GM19023 (cell line): ENCODE measurements around the gene TSHZ2.
"Not testable (repeated sequence)": the region's sequence is repeated elsewhere in the genome, so short reads cannot be mapped to it uniquely, and the experiment has no call there.

ENCODE experiments used
- ATAC-seq: cut with Tn5 transposase; IDR thresholded peaks from one replicate; pipeline ENCODE4 v1.9.1; 2021; ENCODE audit warnings: mild to moderate bottlenecking, moderate library complexity; ENCODE audit not compliant: unreplicated experiment

Gene TSHZ2

DNA sequence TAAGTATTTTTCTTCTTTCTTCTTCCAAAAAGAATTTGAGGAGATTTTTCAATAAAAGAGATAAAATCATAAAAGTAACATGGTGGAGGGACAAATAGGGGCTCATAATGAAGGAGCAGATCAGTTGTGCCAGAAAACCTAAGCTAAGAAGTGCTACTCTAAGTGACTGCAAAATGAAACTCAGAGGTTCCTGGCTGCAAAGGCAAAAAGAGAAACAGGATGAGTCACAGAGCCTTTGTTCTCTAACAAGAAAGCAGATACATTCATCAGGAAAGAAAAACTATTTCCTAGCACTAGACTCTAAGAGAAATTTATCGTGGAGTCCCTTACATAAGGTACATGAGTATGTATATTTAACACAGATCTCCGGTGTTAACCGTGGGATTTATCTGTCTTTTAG is 49.8 kb downstream of the TSHZ2 start:
- ATAC-seq, result no peak

DNA sequence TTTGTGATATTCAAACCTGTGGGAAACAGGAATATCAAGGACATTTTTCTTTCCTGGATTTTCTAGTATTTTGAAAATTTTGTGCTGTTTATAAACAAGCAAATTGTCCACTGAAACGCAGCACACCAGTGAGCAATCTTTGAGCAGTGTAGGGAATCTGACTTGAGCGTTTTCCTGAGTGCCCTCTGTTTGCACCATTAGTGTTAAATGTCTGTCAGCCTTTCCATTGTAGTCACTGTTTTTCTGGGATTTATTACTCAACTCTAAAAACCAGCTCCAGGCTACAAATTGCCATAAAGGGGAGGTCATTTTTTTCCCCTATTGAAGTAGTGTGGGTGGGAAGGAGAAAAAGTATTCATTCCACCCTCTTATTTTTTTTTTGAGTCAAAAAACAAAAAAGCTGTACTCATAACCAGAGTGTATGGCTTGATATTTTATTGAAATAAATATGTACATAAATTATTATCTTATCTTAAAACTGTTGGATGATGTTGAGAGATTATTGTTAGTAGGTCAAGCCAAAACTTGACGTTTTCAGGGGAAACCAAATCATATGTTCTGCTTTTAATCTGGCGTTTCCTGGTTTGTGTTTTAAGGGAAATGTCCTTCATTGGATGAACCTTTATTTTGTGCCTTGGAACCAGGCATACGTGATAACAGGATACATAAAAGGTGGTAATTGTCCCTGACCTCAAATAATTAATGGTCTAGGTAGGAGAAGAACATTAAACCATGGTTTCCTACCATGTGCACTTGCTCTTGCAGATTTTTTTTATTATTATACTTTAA is 51.8 kb downstream of the TSHZ2 start:
- no peak for ATAC-seq

DNA sequence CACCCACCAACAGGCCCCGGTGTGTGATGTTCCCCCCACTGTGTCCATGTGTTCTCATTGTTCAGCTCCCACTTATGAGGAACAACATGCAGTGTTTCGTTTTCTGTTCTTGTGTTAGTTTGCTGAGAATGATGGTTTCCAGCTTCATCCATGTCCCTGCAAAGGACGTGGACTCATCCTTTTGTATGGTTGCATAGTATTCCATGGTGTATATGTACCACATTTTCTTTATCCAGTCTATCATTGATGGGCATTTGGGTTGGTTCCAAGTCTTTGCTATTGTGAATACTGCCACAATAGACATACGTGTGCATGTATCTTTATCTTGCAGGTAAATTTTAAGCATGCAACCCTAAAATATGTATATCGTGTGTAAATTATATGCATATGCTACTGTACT is 52.5 kb downstream of the TSHZ2 start:
- not testable (repeated sequence) for ATAC-seq

DNA sequence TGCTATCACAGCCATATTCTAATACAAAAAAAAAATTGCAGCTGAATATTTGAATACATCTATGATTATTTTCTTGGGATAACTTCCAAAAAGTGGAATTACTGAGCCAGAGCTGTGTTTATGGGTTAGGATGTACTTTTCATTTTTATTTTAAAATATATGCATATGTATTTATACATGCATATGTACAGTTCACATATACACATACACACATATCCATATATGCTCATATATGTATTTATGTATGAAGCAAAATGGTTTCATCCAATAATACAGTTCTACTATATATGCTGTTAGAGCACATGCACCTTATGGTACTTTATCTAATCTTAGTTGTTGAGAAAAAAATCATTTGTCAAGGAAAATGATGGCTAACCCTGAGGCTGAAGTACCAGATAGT is 54.9 kb downstream of the TSHZ2 start:
- no peak for ATAC-seq

DNA sequence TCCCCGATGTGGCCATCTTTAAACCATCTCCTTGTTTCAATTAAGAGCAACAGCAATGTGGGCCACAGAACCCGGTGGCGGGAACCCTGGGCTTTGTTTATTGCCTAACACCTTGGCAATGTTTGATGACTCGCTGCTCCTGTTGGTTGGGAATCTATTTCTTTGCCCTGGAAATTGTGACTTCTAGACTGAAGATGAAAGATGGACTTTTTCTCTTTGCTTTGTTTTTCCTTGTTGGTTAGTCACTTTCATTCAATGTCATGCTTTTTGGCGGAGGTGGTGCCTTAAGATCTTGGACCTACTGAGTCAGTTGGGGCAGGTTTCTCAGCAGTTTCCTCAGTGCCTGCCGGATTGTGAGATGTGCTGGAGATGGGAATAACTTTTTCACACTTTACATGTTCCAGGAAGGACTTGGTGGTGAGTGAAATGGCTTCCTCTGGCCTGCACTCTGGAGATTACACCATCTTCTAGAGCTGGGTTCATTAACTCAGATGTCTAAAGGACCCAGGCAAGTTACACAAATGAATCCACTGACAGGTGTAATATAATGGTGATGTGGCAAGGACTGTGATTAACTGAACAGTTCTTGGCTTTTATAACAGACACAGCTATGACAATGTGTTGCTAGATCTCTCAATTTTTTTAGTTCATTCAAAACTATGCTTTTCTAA is 56.3 kb downstream of the TSHZ2 start:
- ATAC-seq, result no peak

DNA sequence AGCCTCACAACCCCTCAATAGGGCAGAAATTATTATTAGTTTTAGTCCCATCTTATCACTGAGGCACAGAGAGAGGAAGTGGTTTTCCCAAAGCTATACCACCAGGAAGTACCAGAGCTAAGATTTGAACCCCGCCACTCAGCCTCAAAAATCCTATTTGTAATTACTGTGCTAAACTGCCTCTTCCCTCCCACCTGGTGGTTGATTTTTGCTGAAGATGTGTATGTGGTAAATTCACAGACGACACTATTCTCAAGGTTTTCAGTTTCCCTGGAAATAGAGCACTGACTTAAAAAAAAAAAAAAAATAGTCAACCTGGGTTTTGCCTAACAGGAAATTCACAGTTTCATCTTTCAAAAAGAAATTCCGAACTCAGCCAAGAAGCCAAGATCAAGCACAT is 57.9 kb downstream of the TSHZ2 start:
- no peak for ATAC-seq

DNA sequence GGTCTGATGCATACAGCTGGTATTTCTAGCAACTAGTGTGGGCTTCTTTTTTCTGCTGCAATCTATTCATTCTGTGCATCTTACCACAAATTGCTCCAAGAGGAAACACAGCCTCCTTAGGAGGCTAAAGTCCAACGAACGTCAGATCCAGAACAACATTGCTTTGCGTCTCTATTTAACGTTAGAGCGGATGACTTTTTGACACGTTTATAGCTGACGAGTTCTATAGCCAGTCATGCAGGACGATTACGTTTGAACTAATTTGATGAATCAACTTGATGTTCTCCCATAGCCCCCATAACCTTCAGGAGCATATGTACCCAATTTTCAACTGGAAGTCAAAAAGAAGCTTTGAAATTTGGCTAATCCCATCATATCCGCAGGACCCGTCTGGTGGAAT is 59.9 kb downstream of the TSHZ2 start:
- ATAC-seq, result no peak

DNA sequence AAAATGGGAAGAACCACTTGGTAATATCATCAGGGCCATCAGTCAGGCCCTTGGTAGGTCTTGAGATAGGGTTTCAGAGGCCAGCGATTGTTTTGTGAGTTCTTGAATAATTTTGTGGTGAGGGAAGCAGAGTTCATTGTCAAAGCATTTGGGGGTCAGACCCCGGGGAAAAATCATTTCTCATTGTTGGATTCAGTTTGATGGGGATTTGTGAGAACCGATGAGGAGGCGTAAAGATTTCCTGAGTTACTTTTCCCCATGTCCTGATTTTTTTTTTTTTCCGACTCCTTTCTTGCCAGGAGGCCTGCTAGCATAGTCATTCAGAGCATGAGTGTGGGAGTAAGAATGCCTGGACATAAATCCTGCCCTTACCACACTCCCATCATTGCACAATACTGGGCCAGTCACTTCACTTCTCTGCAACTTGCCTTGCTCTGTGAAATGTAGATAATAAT is 60.3 kb downstream of the TSHZ2 start:
- ATAC-seq, result no peak

DNA sequence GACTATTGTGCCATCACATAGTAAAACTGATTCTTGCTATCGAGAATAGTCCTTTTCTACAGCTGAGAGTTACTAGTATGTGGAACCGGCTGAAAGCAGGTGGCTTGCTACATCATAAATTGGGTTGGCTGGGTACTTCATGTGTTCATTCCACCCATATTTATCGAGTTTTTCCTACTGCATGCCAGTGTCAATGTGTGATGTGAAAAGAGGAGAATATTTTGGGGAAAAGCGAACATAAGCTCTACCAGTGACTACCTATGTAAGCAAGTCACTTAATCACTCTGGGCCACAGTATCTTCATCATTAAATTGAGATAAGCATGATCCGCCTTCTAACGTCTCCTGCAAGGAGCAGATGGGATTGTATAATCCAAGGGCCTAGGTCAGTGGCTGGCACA is 61.0 kb downstream of the TSHZ2 start:
- ATAC-seq, result no peak

DNA sequence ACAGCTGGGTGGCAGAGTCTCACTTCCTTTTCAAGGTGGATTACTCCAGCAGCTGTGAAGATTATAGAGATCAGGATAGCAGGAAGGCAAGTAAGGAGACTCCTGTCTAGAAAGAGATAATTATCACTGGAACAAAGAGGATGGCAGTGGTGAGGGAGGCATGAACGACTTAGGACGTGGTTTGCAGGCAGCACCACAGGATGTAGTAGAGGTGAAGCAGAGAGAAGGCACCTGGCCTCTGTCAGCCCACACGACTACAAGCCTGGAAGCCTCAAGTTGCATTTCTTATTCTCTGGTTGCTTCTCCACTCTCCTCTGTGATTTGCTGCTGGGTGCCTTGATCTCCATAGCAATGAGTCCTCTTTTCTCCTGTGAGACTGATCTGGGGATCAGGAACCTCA is 62.7 kb downstream of the TSHZ2 start:
- no peak for ATAC-seq

DNA sequence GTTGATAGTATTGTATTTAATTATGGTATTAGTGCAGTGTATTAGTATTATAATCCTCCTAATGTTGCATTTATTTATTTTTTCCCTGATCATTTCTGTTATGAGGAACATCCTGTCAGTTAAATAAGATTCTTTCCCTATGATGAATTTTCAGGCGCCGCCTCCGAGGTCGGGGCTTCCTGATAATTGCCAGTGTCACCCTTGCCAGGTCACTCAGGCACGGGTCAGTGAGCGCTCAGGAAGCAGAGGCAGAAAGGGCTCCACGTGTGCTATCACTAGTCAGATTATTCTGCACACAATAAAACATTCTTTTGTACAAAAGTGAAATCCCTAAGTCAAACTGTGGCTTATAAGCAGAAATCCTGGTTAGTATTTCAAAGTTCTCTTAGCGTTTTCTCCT is 64.8 kb downstream of the TSHZ2 start:
- ATAC-seq, result no peak

DNA sequence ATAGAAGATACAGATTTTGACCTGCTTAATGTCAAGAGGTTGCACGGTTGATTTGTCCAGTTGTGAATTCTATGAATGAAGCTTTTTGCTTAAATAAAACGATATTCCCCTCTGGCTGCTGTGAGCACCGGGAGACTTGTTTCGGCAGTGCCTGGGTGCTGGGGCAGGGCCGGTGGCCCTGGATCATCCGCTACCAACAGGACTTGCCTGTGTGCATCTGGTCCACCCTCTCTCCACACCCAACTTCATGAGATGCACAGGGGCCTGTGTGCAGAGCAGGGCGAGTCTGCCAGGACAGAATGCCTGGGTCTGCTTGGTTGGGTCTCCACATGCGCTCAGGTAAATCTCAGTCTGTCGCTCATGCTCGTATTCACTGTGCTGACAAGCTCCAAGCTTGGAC is 65.5 kb downstream of the TSHZ2 start:
- no peak for ATAC-seq

DNA sequence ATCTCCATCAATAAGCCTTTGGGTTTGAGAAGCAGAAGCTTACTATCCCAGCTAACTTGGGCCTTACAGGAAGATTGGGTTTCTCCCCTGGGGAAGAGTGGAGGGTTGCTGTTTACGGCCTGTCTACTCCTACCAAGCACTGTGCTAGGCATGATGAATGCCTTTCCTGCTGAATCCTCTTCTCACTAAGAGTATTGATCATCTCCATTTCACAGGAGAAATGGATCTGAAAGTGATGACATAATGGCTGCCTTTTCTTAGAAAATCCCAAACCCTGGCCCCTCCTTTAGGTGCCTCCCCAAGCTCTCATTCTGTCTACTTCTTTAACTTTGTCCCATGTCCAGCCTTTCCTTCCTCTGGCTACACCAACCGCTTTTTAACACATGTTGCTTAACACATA is 66.1 kb downstream of the TSHZ2 start:
- no peak for ATAC-seq

DNA sequence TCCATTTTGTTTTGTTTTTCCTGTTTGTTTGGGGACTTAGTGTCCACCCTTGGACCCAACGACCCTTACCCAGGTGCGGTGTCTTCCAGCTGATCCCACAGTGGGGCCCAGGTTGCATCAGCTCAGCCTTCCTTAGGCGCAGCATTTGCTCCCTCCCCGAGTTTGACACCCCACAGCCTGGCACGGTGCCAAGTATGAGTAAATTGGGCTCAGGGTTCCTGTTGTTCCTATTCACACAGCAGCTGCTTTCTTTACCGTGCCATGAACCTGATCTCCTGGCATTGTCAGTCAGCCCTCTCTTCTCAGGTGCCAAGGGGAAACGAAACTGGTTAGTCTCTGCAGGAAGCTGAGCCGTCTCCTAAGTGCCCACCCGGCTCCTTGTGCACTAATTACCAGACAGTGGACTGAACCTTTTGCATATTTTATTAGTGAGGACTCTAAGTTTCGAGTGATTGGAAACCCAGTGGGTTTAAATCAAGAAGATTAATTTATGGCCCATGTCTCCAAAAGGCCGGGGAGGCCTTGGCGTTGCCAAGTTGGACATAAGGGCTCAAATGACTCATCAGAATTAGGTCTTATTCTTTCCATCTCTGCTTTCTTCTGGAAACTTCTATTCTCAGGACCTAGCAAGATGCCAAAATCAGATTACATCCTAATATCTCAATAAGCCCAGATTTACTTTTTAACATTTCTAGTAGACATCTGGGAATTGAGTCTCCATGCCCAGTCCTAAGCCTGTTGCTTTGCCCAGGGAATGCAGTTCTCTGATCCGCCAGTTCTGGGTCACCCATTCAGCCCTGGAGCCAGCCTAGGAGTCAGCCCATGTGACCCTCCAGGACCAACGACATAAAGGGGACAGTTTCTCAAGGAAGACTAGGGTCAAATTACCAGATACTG is 68.8 kb downstream of the TSHZ2 start:
- ATAC-seq, result no peak

DNA sequence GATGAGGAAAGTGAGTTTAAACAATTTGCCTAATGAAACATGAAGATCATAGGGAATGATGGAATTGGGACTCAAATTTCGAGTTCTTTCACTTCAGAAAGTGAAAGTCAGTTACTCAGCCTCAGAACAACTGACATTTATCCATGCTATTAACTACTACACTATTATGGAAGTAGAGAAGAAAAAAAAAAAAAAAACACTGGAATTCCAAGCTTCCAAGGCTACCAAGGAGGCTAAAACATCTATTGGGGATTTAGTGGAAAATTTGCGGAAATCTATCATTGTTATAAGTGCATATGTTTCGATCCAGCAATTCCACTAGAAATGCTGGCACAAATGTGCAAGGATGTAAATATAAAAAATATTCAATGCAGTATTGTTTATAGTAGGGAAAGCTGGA is 70.4 kb downstream of the TSHZ2 start:
- no peak for ATAC-seq

DNA sequence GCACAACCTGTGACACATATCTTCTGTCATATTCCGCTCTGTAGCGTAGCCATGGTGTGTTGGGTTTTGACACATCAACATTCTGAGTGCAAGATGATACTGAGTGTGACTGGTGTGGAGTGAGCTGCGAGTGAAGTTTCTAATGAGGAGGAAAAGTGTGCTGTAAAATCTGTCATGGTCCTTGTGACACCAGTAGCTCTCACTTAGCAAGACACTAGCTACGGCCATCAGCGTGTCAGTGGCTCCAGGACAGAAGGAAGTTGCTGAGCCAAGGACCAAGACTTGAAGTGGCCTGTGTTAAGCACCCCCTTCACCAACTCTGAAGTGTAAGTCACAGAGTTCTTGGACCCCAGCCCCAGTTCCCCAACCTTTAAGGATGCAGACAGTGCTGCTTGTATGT is 72.1 kb downstream of the TSHZ2 start:
- no peak for ATAC-seq

DNA sequence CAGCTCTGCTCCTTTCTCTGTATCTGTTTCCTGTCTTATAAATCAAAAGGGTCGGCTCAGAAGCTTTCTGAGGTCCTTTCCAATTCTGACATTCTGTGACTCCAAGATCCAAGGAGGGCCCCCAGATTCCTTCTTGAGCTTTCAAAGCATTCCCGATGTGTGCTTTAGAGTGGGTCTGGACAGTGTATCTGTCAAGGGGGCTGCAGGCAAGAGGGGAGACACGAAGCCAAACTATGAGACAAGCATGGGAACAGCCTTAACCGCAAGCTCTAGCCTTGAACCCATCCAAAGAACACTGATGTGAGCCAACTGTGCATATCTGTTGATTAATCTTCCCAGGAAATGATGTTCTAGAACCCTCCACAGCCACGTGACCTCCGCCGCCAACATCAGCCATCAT is 73.8 kb downstream of the TSHZ2 start:
- ATAC-seq, result no peak

DNA sequence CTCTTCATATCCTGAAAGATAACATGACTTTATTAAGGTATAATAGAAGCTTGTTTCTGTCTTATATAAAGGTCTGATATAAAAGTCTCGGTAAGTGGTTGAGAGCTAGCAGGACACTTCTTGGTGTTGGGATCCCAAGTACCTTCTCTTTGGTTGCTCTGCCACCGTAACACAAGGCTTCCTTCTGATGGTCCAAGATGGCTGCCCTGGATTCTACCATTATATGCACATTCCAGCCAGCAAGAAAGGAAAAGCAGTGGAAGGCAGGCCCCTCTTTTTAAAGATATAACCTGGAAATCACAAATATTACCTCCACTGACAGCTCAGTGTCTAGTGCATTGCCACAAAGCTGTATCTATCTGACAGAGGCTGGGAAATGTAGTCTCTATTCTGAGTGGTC is 75.0 kb downstream of the TSHZ2 start:
- no peak for ATAC-seq

DNA sequence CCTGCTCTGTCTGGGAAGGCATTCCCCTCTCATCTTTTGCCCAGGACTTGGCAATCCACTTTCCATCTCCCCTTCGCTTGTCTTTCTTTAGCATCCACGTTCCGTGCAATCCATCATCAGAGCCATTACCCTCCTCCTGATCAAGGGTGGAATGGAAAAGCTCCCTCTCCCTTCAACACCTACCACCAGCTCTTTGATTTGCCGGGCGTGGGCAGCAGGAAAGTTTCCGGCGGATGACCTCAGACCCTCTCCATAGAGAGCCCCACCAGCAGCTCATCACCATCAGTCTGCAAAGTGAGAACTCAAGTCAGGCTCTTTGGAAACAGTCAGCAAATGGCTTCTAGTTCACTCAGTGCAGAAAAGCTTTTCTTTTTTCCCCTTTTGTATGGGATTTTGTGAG is 76.2 kb downstream of the TSHZ2 start:
- no peak for ATAC-seq

DNA sequence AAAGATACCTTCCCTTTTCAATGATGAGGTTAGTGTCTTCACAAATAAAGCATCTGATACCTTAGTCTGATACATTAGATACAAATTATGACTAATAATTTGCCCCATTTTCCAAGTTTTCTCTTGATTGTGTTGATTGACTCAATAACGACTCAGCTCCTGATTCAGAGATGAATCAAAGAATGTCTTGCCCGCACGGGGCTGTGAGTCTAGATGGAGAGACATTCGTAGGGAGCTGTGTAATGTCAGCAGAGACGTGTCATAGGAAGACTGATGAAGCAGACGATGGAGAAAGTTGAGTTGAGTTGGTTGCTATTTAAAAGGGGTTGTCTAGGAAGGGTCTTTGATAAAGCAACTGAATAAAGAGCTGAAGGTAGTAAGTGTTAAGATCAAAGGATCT is 78.2 kb downstream of the TSHZ2 start:
- no peak for ATAC-seq

DNA sequence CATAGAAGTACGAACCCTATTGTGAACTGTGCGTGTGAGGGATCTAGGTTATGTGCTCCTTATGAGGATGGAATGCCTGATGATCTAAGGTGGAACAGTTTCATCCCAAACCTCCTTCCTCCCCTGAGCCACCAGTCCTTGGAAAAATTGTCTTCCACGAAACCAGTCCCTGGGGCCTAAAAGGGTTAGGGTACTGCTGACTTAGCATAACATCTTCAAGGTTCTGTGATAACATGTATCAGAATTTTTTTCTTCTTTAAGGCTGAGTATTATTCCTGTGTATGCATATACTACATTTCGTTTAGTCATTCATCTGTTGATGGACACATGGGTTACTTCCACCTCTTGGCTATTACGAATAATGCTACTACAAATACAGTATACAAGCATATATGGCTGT is 80.2 kb downstream of the TSHZ2 start:
- no peak for ATAC-seq

DNA sequence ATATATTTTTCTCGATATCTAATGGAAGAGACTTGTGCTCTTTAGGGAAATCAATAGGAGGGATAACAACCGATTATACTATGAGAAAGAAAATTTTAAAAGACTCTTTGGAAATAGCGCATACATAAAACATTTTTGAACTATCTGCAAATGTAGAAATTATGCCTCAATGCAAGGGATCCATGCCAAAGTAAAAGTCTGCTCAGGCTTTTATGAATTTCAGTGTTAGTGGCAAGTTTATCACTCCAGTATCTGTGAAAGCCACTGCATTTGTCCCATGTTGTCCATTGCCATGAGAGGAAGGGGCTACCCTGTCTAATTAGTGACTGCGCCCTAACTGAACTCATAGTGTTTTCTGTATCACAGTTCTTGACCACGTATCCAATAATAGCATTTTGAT is 81.4 kb downstream of the TSHZ2 start:
- ATAC-seq, result no peak
